Hematopoietic multipotent progenitor cell treated with erythropoietin and hydrocortisone succinate and interleukin-3 and kit ligand, for 4 days (in vitro differentiated cells): ENCODE results near the gene TOMT.

Experiments used
- DNase-seq: peaks from one replicate; pipeline ENCODE4 v3.0.0-alpha.2; 2015

Gene TOMT, protein sequence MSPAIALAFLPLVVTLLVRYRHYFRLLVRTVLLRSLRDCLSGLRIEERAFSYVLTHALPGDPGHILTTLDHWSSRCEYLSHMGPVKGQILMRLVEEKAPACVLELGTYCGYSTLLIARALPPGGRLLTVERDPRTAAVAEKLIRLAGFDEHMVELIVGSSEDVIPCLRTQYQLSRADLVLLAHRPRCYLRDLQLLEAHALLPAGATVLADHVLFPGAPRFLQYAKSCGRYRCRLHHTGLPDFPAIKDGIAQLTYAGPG

DNA sequence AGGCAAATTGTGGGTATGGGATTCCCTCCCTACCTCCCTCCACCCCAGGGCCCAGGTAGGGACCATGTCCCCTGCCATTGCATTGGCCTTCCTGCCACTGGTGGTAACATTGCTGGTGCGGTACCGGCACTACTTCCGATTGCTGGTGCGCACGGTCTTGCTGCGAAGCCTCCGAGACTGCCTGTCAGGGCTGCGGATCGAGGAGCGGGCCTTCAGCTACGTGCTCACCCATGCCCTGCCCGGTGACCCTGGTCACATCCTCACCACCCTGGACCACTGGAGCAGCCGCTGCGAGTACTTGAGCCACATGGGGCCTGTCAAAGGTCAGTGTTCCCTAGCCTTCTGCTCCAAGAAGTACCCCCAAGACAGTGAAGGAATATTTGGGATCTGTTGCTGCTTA is at the start of gene TOMT:
TOMT (plus strand) TSS at position 37 of the 400 bp plus-strand sequence; CDS start at position 65, 28 bp downstream.
- DNase-seq, result no peak

DNA sequence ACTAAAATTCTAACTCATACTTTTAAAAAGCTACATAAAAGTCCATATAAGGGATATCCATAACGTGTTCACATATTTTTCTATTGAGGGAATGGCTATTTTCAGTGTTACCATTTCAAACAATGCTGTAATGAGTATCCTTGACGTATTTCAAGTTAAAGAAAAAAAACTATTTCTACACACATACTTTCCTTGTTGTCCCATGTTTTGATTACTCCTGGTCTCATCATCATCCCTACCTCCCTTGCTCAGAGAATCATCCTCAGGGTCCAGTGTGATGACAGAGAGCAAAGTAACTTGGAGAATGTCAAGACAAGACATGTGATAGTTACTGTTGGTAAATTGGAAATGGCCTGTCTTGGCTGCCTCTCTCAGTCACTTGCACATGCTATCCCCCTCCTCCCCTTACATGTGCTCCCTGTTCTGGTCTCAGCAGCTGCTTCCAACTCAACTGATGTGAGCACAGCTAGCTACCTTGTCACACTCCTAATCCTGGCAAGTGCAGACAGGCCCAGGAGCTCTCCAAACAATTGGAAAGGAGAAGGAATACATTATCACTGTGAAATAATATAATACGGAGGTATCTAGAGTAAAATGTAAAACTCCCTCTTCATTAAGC is 47.2 kb upstream of the TOMT start:
- no peak for DNase-seq

DNA sequence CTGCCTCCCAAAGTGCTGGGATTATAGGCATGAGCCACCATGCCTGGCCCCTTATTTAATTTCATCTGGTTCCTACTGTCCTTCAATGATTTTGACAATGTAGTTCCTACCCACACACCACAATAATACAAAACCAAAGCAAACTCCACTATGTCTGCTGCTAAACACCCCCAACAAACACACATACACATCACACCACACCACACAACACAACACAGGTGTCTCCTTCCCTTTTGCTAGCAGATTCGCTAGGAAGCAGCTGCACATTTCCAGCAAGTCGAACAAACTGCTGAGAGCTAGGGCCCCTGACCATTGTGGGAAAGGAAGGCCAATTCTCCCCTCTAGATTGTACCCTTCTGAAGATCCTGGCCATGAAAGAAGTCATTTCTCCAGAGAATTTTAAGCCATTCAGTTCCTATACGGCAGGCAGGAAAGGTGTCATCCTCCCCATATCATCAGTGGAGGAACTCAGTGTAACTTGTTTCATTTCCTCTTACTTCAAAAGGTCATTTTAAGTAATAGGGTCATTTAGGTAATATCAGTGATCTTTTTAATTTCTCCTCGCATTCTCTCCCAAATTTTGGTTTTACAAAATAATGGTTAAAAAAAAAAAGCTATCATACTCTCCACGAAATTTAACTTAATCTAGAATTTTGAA is 43.9 kb upstream of the TOMT start:
- no peak for DNase-seq

DNA sequence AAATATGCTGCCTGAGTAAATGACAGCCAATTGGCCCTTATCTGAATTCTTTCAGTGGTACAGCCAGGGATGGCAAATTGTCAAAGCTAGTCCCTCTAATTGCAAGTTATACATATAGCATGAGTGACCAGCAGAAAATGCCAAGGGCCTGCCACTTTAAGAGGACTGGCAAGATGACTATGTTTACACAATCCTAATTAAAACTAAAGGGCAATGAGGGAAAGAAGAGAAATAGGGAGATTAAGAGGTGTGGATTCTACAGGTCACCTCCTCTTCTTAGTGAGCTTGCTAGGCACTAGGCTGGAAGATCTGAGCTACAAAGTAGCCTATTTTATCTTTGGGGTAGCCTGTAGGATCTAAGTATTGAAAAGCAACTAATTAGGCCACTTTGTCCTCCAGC is 38.9 kb upstream of the TOMT start:
- no peak for DNase-seq

DNA sequence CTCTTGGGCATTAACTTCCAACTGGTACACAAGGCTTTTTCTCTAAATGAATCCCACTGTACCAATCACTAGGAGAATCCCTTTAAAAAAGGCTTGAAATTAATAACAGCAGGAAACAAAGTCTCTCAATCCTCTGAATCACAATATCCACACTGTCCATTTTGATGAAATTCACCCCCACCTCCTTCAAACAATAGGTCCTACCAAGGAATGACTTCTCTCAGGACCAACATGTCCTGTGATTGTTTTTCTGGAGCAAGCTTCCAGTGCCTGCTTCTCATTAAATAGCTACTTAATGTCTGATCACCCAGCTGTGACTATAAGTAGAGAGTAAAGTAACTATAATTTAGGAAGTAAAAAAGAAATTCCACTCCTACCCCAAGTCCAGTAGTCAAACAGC is 38.5 kb upstream of the TOMT start:
- DNase-seq, result no peak

DNA sequence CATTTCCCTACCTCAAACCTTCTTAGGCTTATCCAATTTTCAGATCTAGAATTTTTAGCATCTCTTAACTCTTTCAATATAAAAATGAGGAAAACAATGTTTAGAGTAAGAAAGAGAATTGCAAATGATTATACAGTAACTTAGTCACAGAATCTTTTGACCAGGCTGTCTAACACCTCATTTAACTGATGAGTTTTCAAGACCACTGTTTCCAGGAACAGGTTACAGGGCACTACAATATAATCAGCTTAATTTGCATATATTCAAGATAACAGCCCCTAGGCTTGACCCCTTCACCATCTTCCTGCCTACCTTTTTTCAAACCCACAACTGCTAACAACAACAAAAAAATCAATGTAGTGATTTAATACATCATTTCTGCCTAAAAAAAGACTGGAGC is 38.0 kb upstream of the TOMT start:
- DNase-seq, result no peak

DNA sequence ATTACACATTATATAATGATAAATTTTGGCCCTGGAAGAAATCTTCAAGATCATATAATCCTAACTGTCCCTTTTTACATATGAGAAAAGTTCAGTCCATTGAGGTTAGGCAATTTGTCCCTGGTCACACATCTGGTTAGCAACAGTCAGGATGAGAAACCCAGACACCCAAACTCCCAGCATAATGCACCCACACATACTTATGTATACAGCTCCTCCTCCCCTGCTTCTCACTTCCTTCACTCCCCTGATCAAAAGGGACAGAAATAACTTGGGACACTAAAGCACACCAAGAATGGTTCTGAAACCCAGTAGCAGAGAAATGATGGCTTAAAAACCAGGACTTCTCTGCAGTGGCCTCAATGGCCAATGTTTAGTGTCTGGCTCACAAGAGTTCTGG is 36.5 kb upstream of the TOMT start:
- DNase-seq, result no peak

DNA sequence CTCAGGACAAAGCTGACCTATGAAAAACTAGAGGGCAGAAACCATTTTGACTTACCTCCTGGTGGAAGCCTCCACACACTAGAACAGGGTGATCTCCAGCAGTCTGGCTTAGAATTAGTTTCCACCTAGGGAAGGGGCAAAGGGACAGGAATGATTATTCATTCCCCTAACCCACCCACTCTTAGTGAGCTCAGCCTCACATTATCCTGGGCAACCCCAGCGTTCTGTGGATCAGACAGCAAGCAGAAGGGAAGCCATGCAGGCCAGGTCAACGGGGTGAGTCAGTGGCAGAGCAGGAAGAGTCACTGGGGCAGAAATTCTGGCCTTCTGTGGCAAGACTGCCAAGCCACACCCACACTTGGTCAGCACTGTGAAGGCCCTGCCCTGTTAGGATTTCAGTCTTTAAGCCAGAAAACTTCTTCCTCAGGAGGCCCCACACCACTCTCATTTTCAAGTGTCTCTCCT is 35.9 kb upstream of the TOMT start:
- DNase-seq, result peak; percentile 81

DNA sequence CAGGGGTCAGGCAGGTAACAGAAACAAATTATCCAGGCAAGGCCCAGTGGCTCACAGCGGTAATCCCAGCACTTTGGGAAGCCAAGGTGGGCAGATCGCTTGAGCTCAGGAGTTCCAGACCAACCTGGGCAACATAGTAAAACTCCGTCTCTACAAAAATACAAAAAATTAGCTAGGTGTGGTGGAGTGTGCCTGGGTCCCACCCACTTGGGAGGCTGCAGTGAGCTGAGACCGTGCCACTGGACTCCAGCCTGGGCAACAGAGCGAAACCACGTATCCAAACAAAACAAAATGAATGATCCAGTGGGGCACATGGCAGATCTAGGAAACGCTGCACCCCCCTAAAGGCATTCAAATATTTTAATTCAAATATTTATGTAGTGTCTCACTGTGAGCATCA is 35.2 kb upstream of the TOMT start:
- DNase-seq, result no peak

DNA sequence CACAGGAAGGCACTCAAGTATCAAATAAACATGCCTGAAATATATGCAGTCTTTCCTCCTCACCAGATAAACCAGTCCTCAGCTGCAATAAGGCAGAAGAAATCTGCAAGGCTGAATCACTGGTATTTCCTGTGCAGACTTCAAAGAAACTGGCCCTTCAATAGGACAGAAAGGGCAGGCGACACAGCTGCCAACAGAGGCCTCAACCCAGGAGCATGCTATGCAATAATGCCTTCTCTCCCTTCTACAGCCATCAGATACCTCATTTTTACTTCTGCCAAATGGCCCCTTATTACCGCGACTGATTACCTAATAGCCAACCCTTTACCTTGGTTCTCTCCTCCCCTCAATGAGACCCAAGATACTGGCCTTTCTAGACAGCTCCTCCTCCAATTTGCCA is 33.4 kb upstream of the TOMT start:
- peak; percentile 25 for DNase-seq

DNA sequence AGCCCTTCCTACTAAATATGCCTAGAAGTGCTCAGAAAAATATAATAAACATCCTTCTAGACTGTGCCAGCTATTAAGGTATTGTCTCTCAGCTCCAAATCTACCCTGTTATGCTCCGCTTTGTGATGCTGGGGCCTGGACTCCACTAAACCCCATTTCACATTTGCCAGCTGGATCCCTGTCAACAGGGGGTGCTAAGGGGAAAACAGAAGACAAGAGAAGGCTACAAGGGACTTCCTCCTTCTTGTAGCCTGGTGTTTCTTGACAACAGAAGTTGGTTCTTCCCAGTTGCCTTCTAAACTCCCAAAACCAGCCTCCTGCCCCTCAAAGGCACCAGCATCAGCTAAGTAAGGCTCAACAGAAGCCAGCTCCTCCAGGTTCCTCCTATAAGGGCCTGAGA is 30.6 kb upstream of the TOMT start:
- peak; percentile 79 for DNase-seq

DNA sequence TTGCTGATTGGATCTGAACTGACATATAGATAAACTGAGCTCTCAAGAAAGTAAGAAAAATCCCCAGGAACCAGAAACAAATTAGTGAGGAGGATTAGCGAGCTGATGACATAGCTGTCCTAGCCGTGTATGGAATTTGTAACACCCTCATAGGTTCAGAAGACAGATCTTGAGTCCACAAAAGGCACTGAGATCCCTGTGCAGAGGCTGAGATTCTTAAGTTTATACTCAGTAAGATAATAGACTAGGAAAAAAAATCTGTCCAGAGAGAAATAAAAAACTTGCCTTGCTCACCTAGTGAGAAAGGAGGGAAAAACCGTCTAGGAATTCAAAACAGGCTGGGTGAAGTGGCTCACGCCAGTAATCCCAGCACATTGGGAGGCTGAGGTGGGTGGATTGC is 30.0 kb upstream of the TOMT start:
- DNase-seq, result no peak

DNA sequence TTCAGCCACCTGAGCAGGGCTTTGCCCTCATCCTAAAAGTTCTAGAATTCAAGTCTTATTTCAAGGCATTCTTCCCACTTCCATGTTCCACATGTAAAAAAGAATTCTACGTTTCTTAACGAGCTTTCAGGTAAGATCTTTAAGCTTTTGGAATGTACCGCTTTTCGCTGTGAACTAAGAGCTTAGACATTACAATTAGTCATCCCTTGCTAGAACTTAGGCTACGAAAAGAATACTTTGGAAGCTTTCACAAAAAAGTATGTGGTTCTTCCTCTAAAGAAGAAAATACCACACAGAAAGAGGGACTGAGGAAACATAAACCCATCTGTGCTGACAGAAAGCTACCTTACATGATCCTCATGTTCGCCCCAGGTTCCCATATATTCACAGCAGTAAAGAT is 27.2 kb upstream of the TOMT start:
- DNase-seq, result no peak

DNA sequence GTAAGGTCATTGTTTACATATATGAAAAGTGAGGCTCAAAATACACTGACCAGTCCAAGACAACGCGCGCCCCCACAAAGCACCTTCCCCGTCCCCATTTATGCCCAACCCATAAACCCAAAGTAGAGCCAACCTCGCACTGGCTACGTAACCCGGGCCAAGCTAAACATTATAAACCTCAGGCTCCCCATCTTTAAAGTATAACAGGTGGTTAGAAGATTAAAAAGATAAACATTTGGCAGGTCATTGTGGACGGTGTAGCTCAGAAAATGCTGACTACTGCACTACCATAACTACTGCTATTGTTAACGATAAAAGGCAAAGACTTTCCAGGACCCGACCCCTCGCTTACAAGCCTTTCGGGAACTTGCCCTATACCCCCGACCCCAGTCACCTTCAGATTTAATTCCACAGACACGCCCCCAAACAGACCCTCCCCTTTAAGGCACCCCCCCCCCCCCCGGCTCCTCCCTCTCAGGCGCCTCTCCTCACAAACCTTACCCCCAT is 25.9 kb upstream of the TOMT start:
- DNase-seq, result no peak

DNA sequence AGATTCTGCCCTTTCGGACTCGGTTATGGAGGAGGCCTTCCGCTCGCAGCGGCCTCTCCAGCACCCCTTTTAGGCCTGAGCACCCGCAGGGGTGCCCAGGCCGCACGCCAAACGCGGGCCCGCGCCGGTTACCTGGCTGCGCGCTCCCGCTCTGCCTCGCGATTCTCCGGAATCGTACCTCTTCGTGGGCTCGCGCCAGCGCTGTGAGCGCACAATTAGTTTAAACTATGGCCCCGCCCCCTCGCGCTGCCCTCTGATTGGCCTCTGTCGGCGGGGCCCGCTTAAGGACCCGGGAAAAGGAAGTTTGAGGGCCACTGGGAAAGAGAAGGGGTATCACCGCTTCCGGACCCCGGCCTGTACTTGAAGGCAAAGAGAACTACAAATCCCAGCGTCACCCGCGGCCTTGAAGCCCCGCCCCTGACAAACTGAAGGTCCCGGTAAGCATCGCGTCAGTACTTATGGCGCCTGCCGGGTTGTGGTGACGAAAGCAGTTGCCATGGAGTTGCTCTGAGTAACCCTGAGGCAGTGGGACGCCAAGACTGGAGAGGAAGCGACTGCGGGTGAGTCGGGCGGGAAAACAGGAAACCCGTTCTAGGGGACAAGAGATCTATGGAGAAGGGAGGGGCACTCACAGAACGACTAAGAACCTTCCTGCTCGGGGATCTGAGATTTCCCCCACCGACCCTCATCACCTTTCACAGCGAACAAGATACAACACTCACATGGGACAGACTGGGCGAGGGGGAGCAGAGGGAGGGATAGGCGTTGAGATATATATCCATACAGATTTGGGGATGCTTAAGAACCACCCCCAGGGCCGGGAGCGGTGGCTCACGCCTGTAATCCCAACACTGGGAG is 25.2 kb upstream of the TOMT start, which contains the start of the genes LRRC51 and NUMA1:
LRRC51 (plus strand) TSS at position 525 of the 858 bp plus-strand sequence. CDS start 8,234 bp downstream, outside the sequence.
NUMA1 (minus strand) TSS at position 217 of the 858 bp plus-strand sequence. CDS start 44,599 bp downstream, outside the sequence.
- peak; percentile 100 for DNase-seq

DNA sequence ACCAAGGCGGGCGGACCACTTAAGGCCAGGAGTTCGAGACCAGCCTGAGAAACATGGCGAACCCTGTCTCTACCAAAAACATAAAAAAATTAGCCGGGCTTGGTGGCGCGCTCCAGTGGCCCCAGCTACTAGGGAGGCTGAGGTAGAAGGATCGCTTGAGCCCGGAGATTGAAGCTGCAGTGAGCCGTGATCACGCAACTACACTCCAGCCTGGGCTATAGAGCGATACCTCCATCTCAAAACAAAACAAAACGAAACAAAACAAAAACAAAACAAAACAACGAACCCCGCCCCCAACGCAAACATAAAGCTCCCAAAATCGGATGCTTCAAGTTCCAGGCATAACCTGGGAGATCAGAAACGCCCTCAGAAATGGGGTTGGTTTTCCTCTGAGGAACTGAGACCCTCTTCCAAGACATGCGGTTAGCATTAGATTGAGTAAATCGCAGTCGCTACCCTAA is 24.5 kb upstream of the TOMT start:
- no peak for DNase-seq

DNA sequence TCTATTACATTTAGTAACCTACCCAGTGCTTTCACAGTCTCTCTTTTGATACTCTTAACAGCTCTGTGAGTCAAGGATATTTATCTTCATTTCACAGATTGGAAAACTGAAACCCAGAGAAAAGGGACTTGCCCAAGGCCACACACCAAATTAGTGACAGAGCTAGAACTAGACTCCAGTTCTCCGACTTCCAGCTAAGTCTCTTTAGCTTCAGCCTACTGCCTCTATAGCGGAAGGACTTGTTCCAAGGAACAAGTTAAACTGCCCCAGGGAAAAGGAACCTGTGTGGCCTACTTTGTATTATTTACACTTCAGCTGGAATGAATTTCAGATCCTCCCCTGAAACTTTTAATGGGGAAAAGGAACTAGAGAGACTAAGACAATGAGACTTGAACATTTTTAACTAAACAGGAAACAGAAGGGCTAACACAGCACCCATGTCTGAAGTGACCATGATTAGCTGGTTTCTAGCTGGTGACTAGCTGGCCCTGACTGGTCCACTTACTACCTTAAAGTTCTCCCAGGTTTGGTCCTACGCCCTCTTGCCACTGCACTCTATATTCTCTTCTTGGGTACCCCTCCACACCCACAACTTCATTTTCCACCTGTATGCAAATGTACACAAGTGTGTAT is 23.8 kb upstream of the TOMT start:
- no peak for DNase-seq

DNA sequence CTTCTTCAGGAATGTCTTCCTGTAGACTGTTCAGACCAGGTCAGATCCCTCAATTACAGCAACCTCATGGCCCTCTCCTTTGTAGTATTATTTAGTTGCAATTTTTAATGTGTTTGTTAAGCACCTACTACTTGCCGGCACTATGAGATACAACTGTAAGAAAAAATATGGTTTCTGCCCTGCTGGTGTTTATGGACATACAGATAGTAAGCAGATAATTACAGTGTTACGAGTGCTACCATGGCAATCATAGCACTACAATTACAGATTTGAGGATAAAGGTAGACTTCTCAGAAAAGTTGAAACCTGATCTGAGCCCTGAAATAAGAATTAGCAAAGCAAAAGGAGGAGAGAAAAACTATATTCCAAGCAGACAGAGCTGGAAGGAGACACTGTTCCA is 22.3 kb upstream of the TOMT start:
- no peak for DNase-seq

DNA sequence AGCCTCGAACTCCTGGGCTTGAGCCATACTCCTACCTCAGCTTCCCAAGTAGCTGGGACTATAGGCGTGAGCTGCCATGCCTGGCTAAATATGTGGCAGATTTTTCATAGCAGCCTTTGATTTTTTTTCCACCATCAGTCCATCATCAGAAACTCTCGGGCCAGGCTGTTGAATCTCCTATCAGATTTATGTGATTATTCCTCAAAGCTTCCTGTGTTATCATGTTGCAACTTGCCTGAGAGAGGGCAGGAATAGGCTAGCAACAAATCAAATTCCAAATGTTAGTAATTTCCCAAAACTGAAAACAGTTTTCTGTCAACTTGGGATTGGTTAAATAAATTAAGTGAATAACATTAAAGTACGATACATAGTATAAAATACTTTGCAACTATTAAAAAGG is 21.6 kb upstream of the TOMT start:
- DNase-seq, result no peak

DNA sequence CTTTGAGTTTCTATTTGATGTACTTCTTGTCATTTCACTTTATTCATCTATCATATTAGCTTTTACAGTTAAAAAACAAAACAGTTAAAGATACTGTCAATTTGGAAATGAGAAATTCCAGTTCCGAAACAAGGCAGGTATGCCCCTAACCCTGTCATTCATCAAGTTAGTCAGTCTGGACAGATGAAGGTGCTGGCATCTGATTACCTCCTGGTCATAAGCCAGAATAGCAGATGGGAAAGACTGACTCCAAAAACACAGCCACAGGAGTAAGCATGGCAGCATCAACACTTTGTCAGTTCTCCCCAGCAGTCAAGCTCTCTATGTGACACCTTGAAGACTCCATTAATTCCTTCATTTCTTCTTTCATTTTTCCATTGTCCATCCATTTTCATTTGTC is 20.8 kb upstream of the TOMT start:
- DNase-seq, result no peak

DNA sequence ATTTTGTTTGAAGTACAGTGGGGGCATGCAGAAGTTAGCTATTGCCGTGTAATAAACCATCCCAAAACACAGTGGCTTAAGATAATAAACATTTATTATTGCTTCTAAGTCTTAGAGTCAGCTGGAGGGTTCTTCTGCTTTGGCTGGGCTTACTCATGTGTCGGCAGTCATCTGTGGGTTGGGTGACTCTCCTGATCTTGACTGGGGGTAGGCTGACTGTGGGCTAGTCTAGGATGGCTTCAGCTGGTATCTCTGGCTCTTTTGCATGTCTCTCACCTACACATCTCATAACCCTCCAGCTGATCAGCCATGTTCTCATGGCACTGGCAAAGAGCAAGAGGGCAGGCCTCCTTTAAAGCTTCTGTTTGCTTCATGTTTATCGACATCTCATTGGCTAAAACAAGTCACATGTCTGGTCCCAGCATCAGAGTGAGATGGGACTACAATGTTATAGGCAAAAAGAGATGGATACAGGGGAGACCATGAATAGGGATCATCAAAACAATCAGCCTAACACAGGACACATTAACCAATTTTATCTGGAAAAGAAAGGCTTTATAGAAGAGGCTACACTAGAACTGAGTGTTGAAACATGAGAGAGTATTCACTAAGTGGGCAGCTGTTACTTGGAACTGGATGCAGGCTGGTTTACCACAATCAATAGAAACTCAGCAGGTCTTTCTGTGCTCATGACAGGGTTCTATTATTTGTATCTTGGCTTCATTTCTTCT is 19.9 kb upstream of the TOMT start:
- no peak for DNase-seq
